ENCODE measurements around the gene EML3. TPM values are rescaled to one million over a fixed set of nuclear protein-coding genes. Genes with fewer than 3 reads are reported as not detected.

The EML3 gene
- total and polyA plus RNA-seq, 3 donors from 2014 or later = 29.3 to 57.8 (median 39.3) TPM

DNA sequence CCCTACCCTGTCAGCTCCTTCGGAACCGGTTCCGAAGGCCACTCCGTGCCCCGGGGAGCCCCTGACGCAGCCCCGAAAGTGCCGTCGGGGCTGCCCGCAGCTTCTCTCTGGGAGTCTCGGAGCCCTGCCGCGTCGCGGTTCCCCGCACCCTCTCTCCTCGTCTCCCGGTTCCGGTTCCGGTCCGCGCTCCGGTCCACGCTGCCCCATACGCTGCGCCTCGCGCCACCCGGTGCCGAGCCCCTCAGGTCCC is 11.5 kb downstream of the EML3 start:
- intact Hi-C loops (cut with DNase I; ENCODE audit: low total_unique reads) = no loop called here
- no peaks in the 10 kb centered on the region for H3K27me3 ChIP-seq
- TF ChIP-seq POLR2A (IDR thresholded peaks at IDR 0.05) = no peak
- TF ChIP-seq, protein P1, sequence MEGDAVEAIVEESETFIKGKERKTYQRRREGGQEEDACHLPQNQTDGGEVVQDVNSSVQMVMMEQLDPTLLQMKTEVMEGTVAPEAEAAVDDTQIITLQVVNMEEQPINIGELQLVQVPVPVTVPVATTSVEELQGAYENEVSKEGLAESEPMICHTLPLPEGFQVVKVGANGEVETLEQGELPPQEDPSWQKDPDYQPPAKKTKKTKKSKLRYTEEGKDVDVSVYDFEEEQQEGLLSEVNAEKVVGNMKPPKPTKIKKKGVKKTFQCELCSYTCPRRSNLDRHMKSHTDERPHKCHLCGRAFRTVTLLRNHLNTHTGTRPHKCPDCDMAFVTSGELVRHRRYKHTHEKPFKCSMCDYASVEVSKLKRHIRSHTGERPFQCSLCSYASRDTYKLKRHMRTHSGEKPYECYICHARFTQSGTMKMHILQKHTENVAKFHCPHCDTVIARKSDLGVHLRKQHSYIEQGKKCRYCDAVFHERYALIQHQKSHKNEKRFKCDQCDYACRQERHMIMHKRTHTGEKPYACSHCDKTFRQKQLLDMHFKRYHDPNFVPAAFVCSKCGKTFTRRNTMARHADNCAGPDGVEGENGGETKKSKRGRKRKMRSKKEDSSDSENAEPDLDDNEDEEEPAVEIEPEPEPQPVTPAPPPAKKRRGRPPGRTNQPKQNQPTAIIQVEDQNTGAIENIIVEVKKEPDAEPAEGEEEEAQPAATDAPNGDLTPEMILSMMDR (IDR thresholded peaks at IDR 0.05) = no peak
- H3K27ac ChIP-seq = peak overlapping the region; percentile 96 to 98
- H3K9me3 ChIP-seq = no peaks in the 10 kb centered on the region
- H3K4me3 ChIP-seq = peak overlapping the region; percentile 95 to 99
- H3K4me1 ChIP-seq = peaks cover 30% of the 10 kb centered on the region
- DNase-seq = no peak
- WGBS, 2 donors = 0 to 1% methylated on average over 6 to 30 of the region's 30 CpGs
- no peaks in the 10 kb centered on the region for H3K36me3 ChIP-seq (ENCODE audit: low read depth, missing control alignments)

DNA sequence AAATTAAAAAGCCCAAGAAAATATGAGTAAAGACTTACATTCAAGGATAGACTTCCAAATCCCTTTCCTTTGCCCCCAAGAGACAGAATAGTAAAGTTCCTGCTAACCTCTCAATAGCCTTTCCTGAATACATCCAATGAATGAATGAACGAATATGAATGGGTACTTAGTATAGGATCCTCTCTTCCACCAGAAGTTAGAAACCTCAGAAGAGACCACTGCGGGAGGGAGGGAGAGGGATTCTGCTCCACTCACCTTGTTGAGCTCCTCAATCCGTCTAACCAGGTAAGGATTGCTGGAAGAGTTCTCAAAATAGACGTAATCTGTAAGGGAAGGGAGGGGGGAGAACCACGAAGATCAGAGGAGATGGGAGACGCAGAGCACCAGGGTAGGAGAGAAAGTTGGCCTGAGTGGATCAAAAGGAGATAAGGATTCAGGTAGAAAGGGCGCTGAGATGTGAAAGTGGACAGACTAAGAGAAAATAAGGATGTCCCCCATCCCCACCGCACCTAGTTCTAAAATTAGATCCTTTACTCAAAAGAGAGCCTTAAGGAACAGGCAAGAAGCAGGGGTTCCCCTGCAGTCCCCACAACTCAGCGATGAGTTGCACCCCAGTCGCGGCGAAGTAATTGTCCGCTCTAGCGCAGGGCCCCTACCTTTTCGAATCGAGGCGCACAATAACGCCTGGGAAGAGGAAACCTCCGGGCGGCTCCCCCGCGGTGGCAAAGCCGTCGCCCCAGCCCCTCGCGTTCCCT is 12.0 kb downstream of the EML3 start:
- Histone ChIP-seq H3K4me1 (peaks cover 30% of the 10 kb centered on the region), H3K27me3 (no peaks in the 10 kb centered on the region), H3K36me3 (ENCODE audit: low read depth, missing control alignments) (no peaks in the 10 kb centered on the region), H3K27ac (peak overlapping the region; percentile 96 to 98), H3K9me3 (no peaks in the 10 kb centered on the region), H3K4me3 (peak overlapping the region; percentile 95 to 99)
- DNase-seq = peak; percentile 32
- TF ChIP-seq, protein P1 (IDR thresholded peaks at IDR 0.05) = no peak
- no peak for TF ChIP-seq POLR2A (IDR thresholded peaks at IDR 0.05)
- intact Hi-C loops (cut with DNase I; ENCODE audit: low total_unique reads) = no loop called here
- 0 to 1% methylated on average over 21 to 26 of the region's 26 CpGs for WGBS, 2 donors

DNA sequence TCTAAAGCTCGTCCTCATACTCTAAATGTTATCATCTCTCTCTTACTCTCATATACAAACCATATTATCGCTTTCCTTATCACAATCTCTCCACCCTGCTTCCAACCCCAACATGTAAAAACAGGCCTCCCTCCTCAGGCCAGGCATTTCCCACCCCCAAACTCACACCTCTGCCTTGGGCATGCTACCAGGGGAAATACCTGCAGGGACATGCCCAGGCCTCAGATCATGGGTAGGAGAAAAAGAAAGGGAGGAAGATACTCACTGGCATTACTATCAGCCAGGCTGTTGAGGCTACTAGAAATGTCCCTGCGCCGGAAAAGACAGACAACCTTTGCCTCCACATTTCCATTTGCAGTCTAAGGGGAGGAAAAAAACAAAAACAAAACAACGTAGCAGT is 12.7 kb downstream of the EML3 start:
- 16 to 23% methylated on average over 5 of the region's 5 CpGs for WGBS, 2 donors
- TF ChIP-seq POLR2A (IDR thresholded peaks at IDR 0.05) = no peak
- H3K4me3 ChIP-seq = peak overlapping the region in 1 of 2 donors; percentile 3
- no peaks in the 10 kb centered on the region for H3K36me3 ChIP-seq (ENCODE audit: low read depth, missing control alignments)
- DNase-seq = no peak
- peak overlapping the region; percentile 96 to 98 for H3K27ac ChIP-seq
- H3K9me3 ChIP-seq = no peaks in the 10 kb centered on the region
- H3K27me3 ChIP-seq = no peaks in the 10 kb centered on the region
- intact Hi-C loops (cut with DNase I; ENCODE audit: low total_unique reads) = no loop called here
- peaks cover 28% of the 10 kb centered on the region for H3K4me1 ChIP-seq

DNA sequence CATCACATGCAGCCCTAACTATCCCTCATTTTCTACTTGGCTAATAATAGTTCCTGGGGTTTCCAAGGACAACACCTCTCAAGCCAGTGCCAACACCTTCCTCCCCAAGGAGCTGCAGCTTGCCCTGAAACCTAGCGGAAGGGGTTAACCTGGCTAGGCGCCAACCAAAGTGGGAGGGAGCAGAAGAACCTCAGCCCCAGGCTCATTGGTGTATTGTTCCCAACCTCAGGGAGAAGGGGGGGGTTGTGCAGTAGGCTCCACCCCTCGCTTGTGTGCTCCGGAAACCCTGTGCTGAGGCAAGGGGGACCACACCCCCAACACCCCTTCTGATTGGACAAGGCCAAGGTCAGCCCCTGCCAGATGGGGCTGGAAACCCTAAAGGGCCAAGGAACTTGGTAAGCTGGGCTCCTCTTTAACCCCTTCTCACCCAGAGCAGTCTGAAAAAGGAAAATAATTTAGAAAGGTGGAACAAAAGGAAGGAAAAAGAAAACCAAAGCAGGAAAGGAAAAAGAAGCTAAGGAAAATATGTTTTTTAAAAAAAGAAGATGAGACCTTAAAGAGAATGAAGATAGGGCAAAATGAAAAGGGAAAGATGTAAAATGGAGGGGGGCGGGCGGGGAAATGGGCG is 13.4 kb downstream of the EML3 start:
- TF ChIP-seq POLR2A (IDR thresholded peaks at IDR 0.05) = no peak
- TF ChIP-seq, protein P1 (IDR thresholded peaks at IDR 0.05) = no peak

DNA sequence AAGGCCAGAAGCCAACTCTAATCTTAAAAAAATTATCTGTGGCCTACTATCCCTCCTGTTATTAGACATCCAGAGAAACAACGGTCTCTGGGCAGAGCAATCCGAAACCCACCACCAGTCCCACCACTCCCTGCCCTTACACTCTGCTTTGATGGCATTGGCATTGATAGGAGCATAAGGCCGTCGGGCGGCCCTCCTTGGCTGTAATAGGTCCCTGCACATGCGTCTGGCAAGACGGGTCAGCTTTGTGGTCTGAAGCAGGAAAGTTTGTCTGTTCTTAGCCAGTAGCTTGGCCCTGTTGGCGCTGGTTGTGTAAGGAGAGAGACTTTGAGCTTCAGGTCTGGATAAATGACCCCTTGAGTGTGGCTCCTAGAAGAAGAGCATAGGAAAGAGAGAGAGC is 17.5 kb downstream of the EML3 start:
- intact Hi-C loops (cut with DNase I; ENCODE audit: low total_unique reads) = no loop called here
- H3K4me3 ChIP-seq = no peak overlapping the region
- H3K9me3 ChIP-seq = no peaks in the 10 kb centered on the region
- peaks cover 33% of the 10 kb centered on the region for H3K4me1 ChIP-seq
- H3K36me3 ChIP-seq (ENCODE audit: low read depth, missing control alignments) = no peaks in the 10 kb centered on the region
- H3K27ac ChIP-seq = no peak overlapping the region
- H3K27me3 ChIP-seq = no peaks in the 10 kb centered on the region
- no peak for DNase-seq
- TF ChIP-seq, protein P1 (IDR thresholded peaks at IDR 0.05) = no peak
- TF ChIP-seq POLR2A (IDR thresholded peaks at IDR 0.05) = no peak
- 80 to 87% methylated on average over 8 of the region's 8 CpGs for WGBS, 2 donors

More for the DNA sequence above, 13.4 kb downstream of the EML3 start:
- Histone ChIP-seq H3K4me3 (no peak overlapping the region), H3K9me3 (no peaks in the 10 kb centered on the region), H3K27me3 (no peaks in the 10 kb centered on the region), H3K36me3 (ENCODE audit: low read depth, missing control alignments) (no peaks in the 10 kb centered on the region), H3K27ac (peak overlapping the region; percentile 96 to 98), H3K4me1 (peaks cover 25% of the 10 kb centered on the region)
- 24 to 36% methylated on average over 7 of the region's 7 CpGs for WGBS, 2 donors
- peak; percentile 95 for DNase-seq
- intact Hi-C loops (cut with DNase I; ENCODE audit: low total_unique reads) = no loop called here

Measured in testis (tissue), 3 donors.